Liver (tissue), 9 donors: ENCODE results near the gene CDH16. TPM values are rescaled to one million over a fixed set of nuclear protein-coding genes. Genes with fewer than 3 reads are reported as not detected.
"Not testable (repeated sequence)": the region's sequence is repeated elsewhere in the genome, so short reads cannot be mapped to it uniquely, and the experiment has no call there.

Source experiments
- DNase-seq: peaks from one replicate; pipeline ENCODE4 v3.0.0-alpha.2; 2017; ENCODE audit warnings: low spot score
- H3K27ac ChIP-seq, 2 donors: one replicate each; pipeline ENCODE4 v1.7.0; 2013; ENCODE audit warnings: inconsistent platforms in 2 of 2, low read length in 2 of 2, control low read depth in 1 of 2, low read depth in 1 of 2, mild to moderate bottlenecking in 1 of 2
- H3K27me3 ChIP-seq, 4 donors: one replicate each; pipeline versions ENCODE4 v1.6.1 to v1.7.0; 2013; ENCODE audit warnings: low read length in 3 of 4, inconsistent platforms in 1 of 4, mild to moderate bottlenecking in 1 of 4, moderate library complexity in 1 of 4; ENCODE audit not compliant: control insufficient read depth in 4 of 4, insufficient read depth in 4 of 4
- H3K36me3 ChIP-seq, 4 donors: one replicate each; pipeline versions ENCODE4 v1.6.1 to v1.7.0; 2013; ENCODE audit warnings: low read length in 3 of 4, mild to moderate bottlenecking in 3 of 4, low read depth in 1 of 4, moderate library complexity in 1 of 4; ENCODE audit not compliant: control insufficient read depth in 4 of 4, insufficient read depth in 3 of 4
- H3K4me1 ChIP-seq, 4 donors: one replicate each; pipeline versions ENCODE4 v1.6.1 to v1.7.0; 2013; ENCODE audit warnings: low read length in 3 of 4, mild to moderate bottlenecking in 3 of 4, moderate library complexity in 1 of 4; ENCODE audit not compliant: control insufficient read depth in 4 of 4, insufficient read depth in 4 of 4
- H3K4me3 ChIP-seq, 3 donors: one replicate each; pipeline versions ENCODE4 v1.6.1 to v1.7.0; 2013; ENCODE audit warnings: low read length in 3 of 3, control low read depth in 1 of 3, low read depth in 1 of 3, mild to moderate bottlenecking in 1 of 3
- H3K9ac ChIP-seq, 2 donors: one replicate each; pipeline ENCODE4 v1.7.0; 2013; ENCODE audit warnings: low read length in 2 of 2, mild to moderate bottlenecking in 2 of 2, moderate library complexity in 2 of 2, control low read depth in 1 of 2, low read depth in 1 of 2
- H3K9me3 ChIP-seq, 4 donors: one replicate each; pipeline versions ENCODE4 v1.6.1 to v1.7.0; 2013; ENCODE audit warnings: low read length in 3 of 4; ENCODE audit not compliant: control insufficient read depth in 4 of 4
- CTCF ChIP-seq: fragments of 150-350 bp; IDR thresholded peaks from 2 replicates; pipeline ENCODE4 v1.5.1; 2017; ENCODE audit warnings: improper control_type of control experiment, low read depth, low read length; ENCODE audit not compliant: missing input control
- EGR1 ChIP-seq, 2 donors: IDR thresholded peaks; 2 replicates each; pipeline ENCODE4 v1.6.1; 2016 to 2018; ENCODE audit warnings: antibody characterized with exemption in 2 of 2, low read depth in 2 of 2
- FOXA1 ChIP-seq: IDR thresholded peaks from 2 replicates; pipeline ENCODE4 v1.6.1; 2016; ENCODE audit warnings: antibody characterized with exemption
- GABPA ChIP-seq, 2 donors: IDR thresholded peaks in 1 of 2; conservative IDR thresholded peaks in 1 of 2; 2 replicates each; pipeline ENCODE4 v1.6.1; 2016; ENCODE audit warnings: antibody characterized with exemption in 2 of 2, mild to moderate bottlenecking in 1 of 2, moderate library complexity in 1 of 2
- HNF4A ChIP-seq, 2 donors: conservative IDR thresholded peaks; 2 replicates each; pipeline ENCODE4 v1.6.1; 2016; ENCODE audit warnings: antibody characterized with exemption in 2 of 2, mild to moderate bottlenecking in 2 of 2
- HNF4G ChIP-seq: IDR thresholded peaks from 2 replicates; pipeline ENCODE4 v1.6.1; 2016; ENCODE audit warnings: antibody characterized with exemption
- MAX ChIP-seq: IDR thresholded peaks from 2 replicates; pipeline ENCODE4 v1.6.1; 2016; ENCODE audit warnings: antibody characterized with exemption
- NR2F2 ChIP-seq: IDR thresholded peaks from 2 replicates; pipeline ENCODE4 v1.6.1; 2016; ENCODE audit warnings: antibody characterized with exemption
- RXRA ChIP-seq, 2 donors: IDR thresholded peaks; 2 replicates each; pipeline ENCODE4 v1.6.1; 2017 to 2018; ENCODE audit warnings: antibody characterized with exemption in 2 of 2, mild to moderate bottlenecking in 1 of 2
- SP1 ChIP-seq: IDR thresholded peaks from 2 replicates; pipeline ENCODE4 v1.6.1; 2018; ENCODE audit warnings: antibody characterized with exemption, mild to moderate bottlenecking
- WGBS: extraction: QIAGEN DNeasy Blood & Tissue Kit; methylation state at CpG from one replicate; pipeline ENCODE4 v1.1.7; 2013; 5-methylcytosine and 5-hydroxymethylcytosine counted together
- polyA plus RNA-seq, 2 donors: library from polyadenylated mRNA; stranded (reverse) in 1 of 2; unstranded in 1 of 2; fragments of 200-250 nt in 1 of 2; fragments of >200 nt in 1 of 2; fragmentation: Nextera tagmentation in 1 of 2; extraction: Ambion mirVana in 1 of 2; gene quantifications; one replicate each; pipeline versions ENCODE4 v1.2.1 to v1.2.3, GENCODE V29; 2013 to 2015
- total RNA-seq, 2 donors: library from RNA; depleted of rRNA; stranded (reverse); fragments of >200 nt; gene quantifications; one replicate each; pipeline ENCODE4 v1.2.3, GENCODE V29; 2014
- donor health status: healthy.
- donor health status: healthy.
- donor health status: healthy.
- donor health status: healthy.
- donor health status: healthy.

The CDH16 gene
- total and polyA plus RNA-seq, 4 donors: 0.56 TPM; not detected in 3

DNA sequence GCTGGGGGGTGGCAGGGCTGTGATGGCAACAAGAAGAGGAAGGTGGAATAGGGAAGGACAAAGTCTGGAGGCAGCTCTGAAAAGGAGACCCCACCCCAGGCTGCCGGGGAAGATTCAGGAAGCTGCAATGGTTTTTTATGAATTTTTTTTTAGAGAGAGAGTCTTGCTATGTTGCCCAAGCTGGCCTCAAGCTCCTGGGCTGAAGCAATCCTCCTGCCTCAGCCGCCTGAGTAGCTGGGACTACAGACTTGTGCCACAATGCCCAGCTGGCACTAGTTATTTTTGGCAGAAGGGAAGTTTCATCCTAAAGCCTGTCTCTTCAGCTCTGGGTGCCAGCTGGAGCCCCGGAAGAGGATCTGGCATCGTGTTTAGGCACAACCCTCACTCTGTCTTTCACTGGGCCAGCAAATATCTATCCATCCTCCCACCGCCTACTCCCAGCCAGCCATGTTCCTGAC is 41.0 kb upstream of the CDH16 start:
- Histone ChIP-seq H3K27me3 (no peaks in the 10 kb centered on the region), H3K36me3 (no peaks in the 10 kb centered on the region), H3K9ac (no peak overlapping the region), H3K4me1 (peaks cover 17 to 57% (median 47%) of the 10 kb centered on the region in 4 donors), H3K4me3 (no peak overlapping the region), H3K9me3 (no peaks in the 10 kb centered on the region), H3K27ac (no peak overlapping the region)
- no peak for DNase-seq
- WGBS: 65% methylated on average over 5 of the region's 5 CpGs
- TF ChIP-seq CTCF (no peak), HNF4G (no peak), SP1 (no peak), MAX (no peak), FOXA1 (no peak), EGR1 (IDR thresholded peaks at IDR 0.05; ENCODE audit: low read depth in 2 of 2) (no peak), NR2F2 (no peak), GABPA (IDR thresholded peaks at IDR 0.05 in 1 of 2, conservative IDR thresholded peaks at IDR 0.05 in 1 of 2) (no peak), RXRA (IDR thresholded peaks at IDR 0.05) (no peak)

- WGBS: 85% methylated on average over 7 of the region's 7 CpGs
- no peak for TF ChIP-seq SP1
- no peak overlapping the region for H3K27ac ChIP-seq
- DNase-seq: no peak
- no peak overlapping the region for H3K4me3 ChIP-seq
- no peaks in the 10 kb centered on the region for H3K9me3 ChIP-seq
- H3K4me1 ChIP-seq: peaks cover 14 to 52% (median 43%) of the 10 kb centered on the region in 4 donors
- no peaks in the 10 kb centered on the region for H3K27me3 ChIP-seq
- no peak overlapping the region for H3K9ac ChIP-seq
- no peaks in the 10 kb centered on the region for H3K36me3 ChIP-seq
Observed at GRCh38 chr16:66958857-66959703, 40.4 kb upstream of the CDH16 start.

DNA sequence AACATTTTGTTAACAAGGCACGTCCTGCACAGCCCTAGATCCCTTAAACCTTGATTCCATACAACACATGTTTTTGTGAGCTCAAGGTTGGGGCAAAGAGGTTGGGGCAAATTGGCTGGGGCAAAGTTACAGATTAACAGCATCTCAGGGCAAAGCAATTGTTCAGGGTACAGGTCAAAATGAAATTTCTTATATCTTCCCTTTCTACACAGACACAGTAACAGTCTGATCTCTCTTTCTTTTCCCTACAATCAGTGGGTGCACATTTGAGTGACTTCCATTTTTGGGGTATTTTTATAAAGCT is 37.4 kb upstream of the CDH16 start:
- TF ChIP-seq RXRA (IDR thresholded peaks at IDR 0.05) (peak in 1 of 2 donors; percentile 37), HNF4A (conservative IDR thresholded peaks at IDR 0.05) (peak; percentile 46 to 62), SP1 (peak; percentile 38)
- not testable (repeated sequence) for H3K36me3 ChIP-seq, H3K27me3 ChIP-seq, H3K27ac ChIP-seq, DNase-seq, H3K4me3 ChIP-seq, H3K9ac ChIP-seq, H3K9me3 ChIP-seq
- WGBS: 8% methylated on average over 1 of the region's 1 CpG
- peaks cover 0 to 24% (median 20%) of the 10 kb centered on the region in 4 donors for H3K4me1 ChIP-seq
